K562 (cell line): Measurements from ENCODE around the gene ENKD1. TPM values are rescaled to one million over a fixed set of nuclear protein-coding genes. Genes with fewer than 3 reads are reported as not detected.

Experiments
- ATAC-seq: fragments of 200-7000 bp; cut with Tn5 transposase; 3 replicates; pipeline ENCODE4 v1.9.1; 2020; ENCODE audit warnings: moderate library complexity
- BruUV-seq: library from RNA; stranded (reverse); fragments of 400-500 nt; replicated peaks from 2 replicates; lab custom pipeline; 2021; lab: Mats Ljungman, UMichigan
- CTCF ChIA-PET: fragments of 300-600 bp; formaldehyde crosslinking; extraction: SDS; loops from one replicate; lab custom pipeline; 2021; ENCODE audit warnings: low intra/inter-chr PET ratio; lab: Yijun Ruan, JAX
- POLR2A ChIA-PET: fragments of 300-600, 350-650 bp; sonication (Branson Sonifier 250); formaldehyde crosslinking; extraction: SDS; loops from one replicate; lab custom pipeline; 2021; ENCODE audit warnings: antibody characterized with exemption, inconsistent platforms; lab: Yijun Ruan, JAX
- DNase-seq, 4 experiments: peaks; one replicate each; pipeline versions ENCODE4 v3.0.0 to v3.0.0-alpha.2; 2011 to 2018; ENCODE audit warnings: low spot score in 3 of 4, mixed read lengths in 3 of 4; ENCODE audit errors: extremely low read depth in 1 of 4
- FAIRE-seq: peaks from 2 replicates; lab custom pipeline; 2011; peaks lifted over from hg19 to GRCh38; lab: Jason Lieb, UNC
- H2AFZ ChIP-seq: 2 replicates; pipeline ENCODE4 v1.6.0; 2011; ENCODE audit warnings: low read depth, low read length, control low read depth, inconsistent platforms
- H3K27ac ChIP-seq: fragments of 200-600 bp; 3 replicates; pipeline ENCODE4 v1.8.0; 2011; ENCODE audit warnings: low read depth, mild to moderate bottlenecking, control low read depth, inconsistent platforms, low read length, moderate library complexity, mixed read lengths; ENCODE audit errors: extremely low read depth
- H3K27me3 ChIP-seq, 2 experiments: fragments of 300-600 bp in 1 of 2; 2 replicates in 1 of 2; 3 replicates in 1 of 2; pipeline versions ENCODE4 v1.6.0 to v1.8.0; 2011; ENCODE audit warnings: inconsistent platforms in 2 of 2, low read length in 2 of 2, mild to moderate bottlenecking in 1 of 2, mixed read lengths in 1 of 2, moderate library complexity in 1 of 2; ENCODE audit not compliant: control insufficient read depth in 2 of 2, insufficient read depth in 2 of 2
- H3K36me3 ChIP-seq: fragments of 300-600 bp; 3 replicates; pipeline ENCODE4 v1.8.0; 2011; ENCODE audit warnings: mild to moderate bottlenecking, low read length, inconsistent platforms; ENCODE audit not compliant: control insufficient read depth, insufficient read depth
- H3K4me1 ChIP-seq, 2 experiments: fragments of 200-600 bp in 1 of 2; replicated peaks in 1 of 2; 2 replicates in 1 of 2; 3 replicates in 1 of 2; pipeline versions ENCODE4 v1.5.1 to v1.8.0; 2011; ENCODE audit warnings: inconsistent platforms in 2 of 2, low read length in 2 of 2, mild to moderate bottlenecking in 1 of 2, mixed read lengths in 1 of 2, moderate library complexity in 1 of 2; ENCODE audit not compliant: control insufficient read depth in 2 of 2, insufficient read depth in 2 of 2
- H3K4me2 ChIP-seq: 2 replicates; pipeline ENCODE4 v1.6.1; 2011; ENCODE audit warnings: low read length, control low read depth, inconsistent platforms, mixed read lengths; ENCODE audit not compliant: insufficient read depth
- H3K4me3 ChIP-seq: fragments of 200-600 bp; sonication (generic), shearing (Covaris generic); 2 replicates; pipeline ENCODE4 v1.5.1; 2016; ENCODE audit warnings: control low read depth, inconsistent platforms
- H3K79me2 ChIP-seq: fragments of 200-600 bp; 3 replicates; pipeline ENCODE4 v1.8.0; 2011; ENCODE audit warnings: low read length, inconsistent platforms; ENCODE audit not compliant: control insufficient read depth, insufficient read depth
- H3K9ac ChIP-seq, 2 experiments: 2 replicates each; pipeline versions ENCODE4 v1.6.0 to v1.6.1; 2011; ENCODE audit warnings: low read depth in 2 of 2, low read length in 2 of 2, control low read depth in 1 of 2, inconsistent platforms in 1 of 2, mild to moderate bottlenecking in 1 of 2, mixed read lengths in 1 of 2; ENCODE audit not compliant: insufficient read depth in 1 of 2
- H3K9me1 ChIP-seq: one replicate; pipeline ENCODE4 v1.6.0; 2011; ENCODE audit warnings: inconsistent platforms, mild to moderate bottlenecking, low read length, moderate library complexity; ENCODE audit not compliant: control insufficient read depth, insufficient read depth
- H3K9me3 ChIP-seq: replicated peaks from 2 replicates; pipeline ENCODE4 v1.5.1; 2011; ENCODE audit warnings: low read depth, low read length, inconsistent platforms; ENCODE audit not compliant: control insufficient read depth, insufficient read depth
- H4K20me1 ChIP-seq: replicated peaks from 2 replicates; pipeline ENCODE4 v1.6.1; 2011; ENCODE audit warnings: low read length, inconsistent platforms, mixed read lengths; ENCODE audit not compliant: control insufficient read depth, insufficient read depth
- ATF1 ChIP-seq, 2 experiments: fragments of 450-650 bp in 1 of 2; IDR thresholded peaks; 2 replicates each; pipeline ENCODE4 v1.6.1; 2016; ENCODE audit warnings: missing compliant biosample characterization in 1 of 2, missing genetic modification characterization in 1 of 2
- CREM ChIP-seq: IDR thresholded peaks from 2 replicates; pipeline ENCODE4 v1.6.1; 2014; ENCODE audit warnings: antibody characterized with exemption, low read depth
- DMBX1 ChIP-seq: fragments of 250-450 bp; sonication (Bioruptor Pico); IDR thresholded peaks from 2 replicates; pipeline ENCODE4 v1.8.0; 2022; ENCODE audit warnings: inconsistent platforms, mild to moderate bottlenecking, moderate library complexity, borderline replicate concordance
- E2F3 ChIP-seq: fragments of 250-450 bp; sonication (Bioruptor Pico); IDR thresholded peaks from 2 replicates; pipeline ENCODE4 v1.4.0; 2020; ENCODE audit warnings: mild to moderate bottlenecking
- GATAD2B ChIP-seq: fragments of 450-650 bp; IDR thresholded peaks from 2 replicates; pipeline ENCODE4 v1.6.1; 2017; ENCODE audit warnings: mild to moderate bottlenecking, borderline replicate concordance
- GTF2E2 ChIP-seq: fragments of 200-800 bp; sonication (Bioruptor generic); IDR thresholded peaks from 2 replicates; pipeline ENCODE4 v1.6.1; 2016; ENCODE audit warnings: missing genetic modification characterization, missing compliant biosample characterization
- HNRNPL ChIP-seq: fragments of 200-400 bp; formaldehyde crosslinking; IDR thresholded peaks from 2 replicates; pipeline ENCODE4 v1.6.1; 2017; ENCODE audit warnings: low read depth, mild to moderate bottlenecking, low read length
- NR2F6 ChIP-seq: fragments of 450-650 bp; formaldehyde crosslinking; IDR thresholded peaks from 2 replicates; pipeline ENCODE4 v1.4.0; 2020; ENCODE audit warnings: mild to moderate bottlenecking
- SAP30 ChIP-seq: fragments of 200-600 bp; sonication (generic); IDR thresholded peaks from 2 replicates; pipeline ENCODE4 v1.6.1; 2012; ENCODE audit warnings: borderline replicate concordance, low read depth, mild to moderate bottlenecking, moderate library complexity, low read length, control low read depth, inconsistent platforms; ENCODE audit not compliant: insufficient read depth, poor library complexity, severe bottlenecking
- SREBF2 ChIP-seq: sonication (generic); formaldehyde crosslinking; IDR thresholded peaks from 2 replicates; pipeline ENCODE4 v1.4.0; 2020; ENCODE audit warnings: mild to moderate bottlenecking, missing genetic modification reagents
- TCFL5 ChIP-seq: fragments of 250-450 bp; sonication (Bioruptor Pico); conservative IDR thresholded peaks from 2 replicates; pipeline ENCODE4 v1.6.1; 2021; ENCODE audit warnings: mild to moderate bottlenecking, moderate library complexity, matching md5 sums
- ZNF140 ChIP-seq: fragments of 250-450 bp; sonication (Bioruptor Pico); IDR thresholded peaks from 2 replicates; pipeline ENCODE4 v1.8.0; 2021; ENCODE audit warnings: moderate library complexity, mild to moderate bottlenecking, inconsistent platforms
- ZNF384 ChIP-seq: IDR thresholded peaks from 2 replicates; pipeline ENCODE4 v1.6.1; 2012; ENCODE audit warnings: low read depth, low read length, improper control_type of control experiment
- WGBS: fragments of 100-300 bp; shearing (Covaris generic); methylation state at CpG from one replicate; pipeline ENCODE4 v1.1.6; 2016; ENCODE audit warnings: low coverage, mixed read lengths; ENCODE audit not compliant: insufficient coverage; ENCODE audit errors: missing lambda C conversion rate; 5-methylcytosine and 5-hydroxymethylcytosine counted together
- in situ Hi-C: fragments of 300-500 bp; cut with MboI; formaldehyde crosslinking; loops from 4 replicates; pipeline ENCODE4 v1.15.0; 2018; ENCODE audit warnings: inconsistent platforms, mixed read lengths
- intact Hi-C: fragments of 100-400 bp; cut with micrococcal nuclease; formaldehyde crosslinking; loops from 2 replicates; pipeline ENCODE4 v1.14.2; 2022
- polyA plus RNA-seq, 8 experiments: library from polyadenylated mRNA; depleted of rRNA in 4 of 8; stranded (reverse) in 5 of 8; unstranded in 3 of 8; fragments of >200 nt; fragmentation: Nextera tagmentation in 2 of 8; fragmentation: Illumina TruSeq in 1 of 8; extraction: Ambion mirVana in 2 of 8; extraction: Trizol in 1 of 8; gene quantifications; 2 replicates each; pipeline versions ENCODE4 v1.2.1 to v1.2.3, GENCODE V29; 2011 to 2014; ENCODE audit warnings: inconsistent platforms in 1 of 8, missing spikeins in 1 of 8
- total RNA-seq, 7 experiments: library from RNA; depleted of rRNA in 6 of 7; stranded (reverse); fragments of >200 nt in 6 of 7; fragmentation: Illumina TruSeq in 2 of 7; extraction: Trizol in 2 of 7; gene quantifications; 2 replicates each; pipeline versions ENCODE4 v1.2.1 to v1.2.3, GENCODE V29; 2011 to 2021; ENCODE audit warnings: low replicate concordance in 1 of 7
- TF ChIP-seq, protein P1 (sequence below), 2 experiments: fragments of 450-650 bp; IDR thresholded peaks; 2 replicates each; pipeline ENCODE4 v1.6.1; 2018; ENCODE audit warnings: mild to moderate bottlenecking in 2 of 2, low read depth in 1 of 2; ENCODE audit not compliant: partially characterized antibody in 2 of 2
- TF ChIP-seq, protein P2 (sequence below): sonication (generic); formaldehyde crosslinking; IDR thresholded peaks from 2 replicates; pipeline ENCODE4 v1.8.0; 2023; ENCODE audit warnings: mild to moderate bottlenecking, missing genetic modification reagents

Gene ENKD1
- total and polyA plus RNA-seq, 9 of the 15 experiments (the other 6 are each of a cell fraction or from before 2014, with no cell fraction given), result 1.1 to 26.9 (median 8.3) TPM

DNA sequence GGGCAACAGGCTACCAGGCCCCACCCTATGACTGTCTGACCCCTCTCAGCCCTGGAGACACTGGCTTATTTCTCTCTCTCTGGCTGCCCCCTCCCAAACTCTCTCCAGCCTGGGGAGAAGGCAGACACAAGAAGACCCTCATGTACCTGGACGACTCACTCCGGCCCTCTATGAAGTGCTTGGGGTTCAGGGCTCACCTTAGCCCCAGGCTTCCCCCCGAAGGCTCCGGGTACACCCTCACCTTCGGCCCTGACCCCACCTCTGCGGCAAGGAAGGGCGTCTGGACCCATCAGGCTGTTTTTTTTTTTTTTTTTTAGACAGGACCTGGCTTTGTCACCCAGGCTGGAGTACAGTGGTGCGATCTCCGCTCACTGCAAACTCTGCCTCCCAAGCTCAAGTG is 22.5 kb downstream of the ENKD1 start:
- H4K20me1 ChIP-seq, result no peaks in the 10 kb centered on the region; the same call in 1 of the 2 replicates
- FAIRE-seq (no peak), DNase-seq (no peak), ATAC-seq (no peak)
- H3K9me1 ChIP-seq, result no peaks in the 10 kb centered on the region
- 57% methylated on average over 4 of the region's 9 CpGs for WGBS
- CTCF ChIA-PET, result interaction anchor here (1.2 to 2.9 kb wide), 3 partner anchors 97 to 150 kb away, joined by 4 to 50 read pairs (median 32); no protein-coding TSS in a partner anchor
- H3K27me3 ChIP-seq, result peaks cover 6 to 24% of the 10 kb centered on the region in 2 experiments; a peak in 4 of 5 replicates
- in situ Hi-C loops, result loop anchor here (5.0 kb wide), 1 partner anchor 107 kb away; no protein-coding TSS in a partner anchor
- H3K36me3 ChIP-seq, result peaks cover 2% of the 10 kb centered on the region; the same call in 2 of the 3 replicates
- H3K4me1 ChIP-seq, result peaks cover 0 to 45% of the 10 kb centered on the region in 2 experiments; a peak in 2 of 5 replicates
- H3K9me3 ChIP-seq, result no peaks in the 10 kb centered on the region
- BruUV-seq, result no TSS peak
- H3K79me2 ChIP-seq, result no peaks in the 10 kb centered on the region
- intact Hi-C loops, result loop anchor here (1.0 to 5.0 kb wide), 3 partner anchors 82 to 123 kb away; partner anchors contain the start of gene CTCF
- H3K27ac ChIP-seq, result no peak overlapping the region
- H2AFZ ChIP-seq, result no peak overlapping the region
- no peak overlapping the region for H3K4me3 ChIP-seq
- POLR2A ChIA-PET, result interaction anchor here (0.6 to 2.0 kb wide), 2 partner anchors 123 to 379 kb away, joined by 3 to 6 read pairs; partner anchors contain the start of genes DDX28 and DUS2
- no peak overlapping the region for H3K9ac ChIP-seq
- no peak overlapping the region for H3K4me2 ChIP-seq
- no peak for TF ChIP-seq SREBF2 (CRISPR knock-in tag)
- TF ChIP-seq, protein P1, sequence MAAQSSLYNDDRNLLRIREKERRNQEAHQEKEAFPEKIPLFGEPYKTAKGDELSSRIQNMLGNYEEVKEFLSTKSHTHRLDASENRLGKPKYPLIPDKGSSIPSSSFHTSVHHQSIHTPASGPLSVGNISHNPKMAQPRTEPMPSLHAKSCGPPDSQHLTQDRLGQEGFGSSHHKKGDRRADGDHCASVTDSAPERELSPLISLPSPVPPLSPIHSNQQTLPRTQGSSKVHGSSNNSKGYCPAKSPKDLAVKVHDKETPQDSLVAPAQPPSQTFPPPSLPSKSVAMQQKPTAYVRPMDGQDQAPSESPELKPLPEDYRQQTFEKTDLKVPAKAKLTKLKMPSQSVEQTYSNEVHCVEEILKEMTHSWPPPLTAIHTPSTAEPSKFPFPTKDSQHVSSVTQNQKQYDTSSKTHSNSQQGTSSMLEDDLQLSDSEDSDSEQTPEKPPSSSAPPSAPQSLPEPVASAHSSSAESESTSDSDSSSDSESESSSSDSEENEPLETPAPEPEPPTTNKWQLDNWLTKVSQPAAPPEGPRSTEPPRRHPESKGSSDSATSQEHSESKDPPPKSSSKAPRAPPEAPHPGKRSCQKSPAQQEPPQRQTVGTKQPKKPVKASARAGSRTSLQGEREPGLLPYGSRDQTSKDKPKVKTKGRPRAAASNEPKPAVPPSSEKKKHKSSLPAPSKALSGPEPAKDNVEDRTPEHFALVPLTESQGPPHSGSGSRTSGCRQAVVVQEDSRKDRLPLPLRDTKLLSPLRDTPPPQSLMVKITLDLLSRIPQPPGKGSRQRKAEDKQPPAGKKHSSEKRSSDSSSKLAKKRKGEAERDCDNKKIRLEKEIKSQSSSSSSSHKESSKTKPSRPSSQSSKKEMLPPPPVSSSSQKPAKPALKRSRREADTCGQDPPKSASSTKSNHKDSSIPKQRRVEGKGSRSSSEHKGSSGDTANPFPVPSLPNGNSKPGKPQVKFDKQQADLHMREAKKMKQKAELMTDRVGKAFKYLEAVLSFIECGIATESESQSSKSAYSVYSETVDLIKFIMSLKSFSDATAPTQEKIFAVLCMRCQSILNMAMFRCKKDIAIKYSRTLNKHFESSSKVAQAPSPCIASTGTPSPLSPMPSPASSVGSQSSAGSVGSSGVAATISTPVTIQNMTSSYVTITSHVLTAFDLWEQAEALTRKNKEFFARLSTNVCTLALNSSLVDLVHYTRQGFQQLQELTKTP (IDR thresholded peaks at IDR 0.05; ENCODE audit: low read depth in 1 of 2, partially characterized antibody in 2 of 2), result no peak
- TF ChIP-seq, protein P2, sequence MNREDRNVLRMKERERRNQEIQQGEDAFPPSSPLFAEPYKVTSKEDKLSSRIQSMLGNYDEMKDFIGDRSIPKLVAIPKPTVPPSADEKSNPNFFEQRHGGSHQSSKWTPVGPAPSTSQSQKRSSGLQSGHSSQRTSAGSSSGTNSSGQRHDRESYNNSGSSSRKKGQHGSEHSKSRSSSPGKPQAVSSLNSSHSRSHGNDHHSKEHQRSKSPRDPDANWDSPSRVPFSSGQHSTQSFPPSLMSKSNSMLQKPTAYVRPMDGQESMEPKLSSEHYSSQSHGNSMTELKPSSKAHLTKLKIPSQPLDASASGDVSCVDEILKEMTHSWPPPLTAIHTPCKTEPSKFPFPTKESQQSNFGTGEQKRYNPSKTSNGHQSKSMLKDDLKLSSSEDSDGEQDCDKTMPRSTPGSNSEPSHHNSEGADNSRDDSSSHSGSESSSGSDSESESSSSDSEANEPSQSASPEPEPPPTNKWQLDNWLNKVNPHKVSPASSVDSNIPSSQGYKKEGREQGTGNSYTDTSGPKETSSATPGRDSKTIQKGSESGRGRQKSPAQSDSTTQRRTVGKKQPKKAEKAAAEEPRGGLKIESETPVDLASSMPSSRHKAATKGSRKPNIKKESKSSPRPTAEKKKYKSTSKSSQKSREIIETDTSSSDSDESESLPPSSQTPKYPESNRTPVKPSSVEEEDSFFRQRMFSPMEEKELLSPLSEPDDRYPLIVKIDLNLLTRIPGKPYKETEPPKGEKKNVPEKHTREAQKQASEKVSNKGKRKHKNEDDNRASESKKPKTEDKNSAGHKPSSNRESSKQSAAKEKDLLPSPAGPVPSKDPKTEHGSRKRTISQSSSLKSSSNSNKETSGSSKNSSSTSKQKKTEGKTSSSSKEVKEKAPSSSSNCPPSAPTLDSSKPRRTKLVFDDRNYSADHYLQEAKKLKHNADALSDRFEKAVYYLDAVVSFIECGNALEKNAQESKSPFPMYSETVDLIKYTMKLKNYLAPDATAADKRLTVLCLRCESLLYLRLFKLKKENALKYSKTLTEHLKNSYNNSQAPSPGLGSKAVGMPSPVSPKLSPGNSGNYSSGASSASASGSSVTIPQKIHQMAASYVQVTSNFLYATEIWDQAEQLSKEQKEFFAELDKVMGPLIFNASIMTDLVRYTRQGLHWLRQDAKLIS, result no peak
- no peak for TF ChIP-seq NR2F6 (CRISPR knock-in tag)
- no peak for TF ChIP-seq ATF1 (CRISPR knock-in tag; IDR thresholded peaks at IDR 0.05)
- no peak for TF ChIP-seq ATF1 (tag; IDR thresholded peaks at IDR 0.05)
- no peak for TF ChIP-seq HNRNPL
- no peak for TF ChIP-seq TCFL5 (CRISPR knock-in tag)
- no peak for TF ChIP-seq ZNF140 (CRISPR knock-in tag)
- TF ChIP-seq DMBX1, result no peak
- TF ChIP-seq E2F3 (CRISPR knock-in tag), result no peak
- TF ChIP-seq SAP30, result no peak
- TF ChIP-seq GTF2E2 (tag), result no peak
- no peak for TF ChIP-seq GATAD2B
- no peak for TF ChIP-seq ZNF384
- TF ChIP-seq CREM, result no peak
